Neural cell (in vitro differentiated cells): Measurements from ENCODE around the gene INS.

Experiments used
- CTCF ChIP-seq: fragments of 450-650 bp; IDR thresholded peaks from 2 replicates; pipeline ENCODE4 v1.5.1; 2014; ENCODE audit warnings: antibody characterized with exemption, mild to moderate bottlenecking, moderate library complexity; ENCODE audit not compliant: poor library complexity, severe bottlenecking
- RAD21 ChIP-seq: fragments of 450-650 bp; conservative IDR thresholded peaks from 2 replicates; pipeline ENCODE4 v1.6.1; 2014; ENCODE audit warnings: antibody characterized with exemption, mild to moderate bottlenecking, moderate library complexity
- TAF1 ChIP-seq: IDR thresholded peaks from 2 replicates; pipeline ENCODE4 v1.6.1; 2012; ENCODE audit warnings: low read depth

- TF ChIP-seq CTCF = no peak
- no peak for TF ChIP-seq TAF1
- no peak for TF ChIP-seq RAD21
Measured at GRCh38 chr11:2143799-2144543, 17.0 kb downstream of the INS start.
